HepG2 (cell line): Measurements from ENCODE around the gene NUCB1. TPM values are rescaled to one million over a fixed set of nuclear protein-coding genes. Genes with fewer than 3 reads are reported as not detected.

Source experiments
- AHDC1 ChIP-seq: sonication (generic); formaldehyde crosslinking; IDR thresholded peaks from 2 replicates; pipeline ENCODE4 v1.5.1; 2020; ENCODE audit warnings: mild to moderate bottlenecking, missing genetic modification reagents, borderline replicate concordance
- CEBPZ ChIP-seq: IDR thresholded peaks from 2 replicates; pipeline ENCODE4 v1.6.1; 2012; ENCODE audit warnings: low read length, improper control_type of control experiment
- HHEX ChIP-seq: IDR thresholded peaks from 2 replicates; pipeline ENCODE4 v1.6.1; 2016; ENCODE audit warnings: control low read depth
- HINFP ChIP-seq: sonication (generic); formaldehyde crosslinking; IDR thresholded peaks from 2 replicates; pipeline ENCODE4 v1.4.0; 2020; ENCODE audit warnings: low read depth, mild to moderate bottlenecking, missing genetic modification reagents
- HNRNPL ChIP-seq: fragments of 200-400 bp; formaldehyde crosslinking; IDR thresholded peaks from 2 replicates; pipeline ENCODE4 v1.6.1; 2017; ENCODE audit warnings: mild to moderate bottlenecking, low read depth, low read length
- MAZ ChIP-seq, 2 experiments: sonication (generic) in 1 of 2; formaldehyde crosslinking in 1 of 2; IDR thresholded peaks; 2 replicates each; pipeline versions ENCODE4 v1.5.0 to v1.6.1; 2012 to 2020; ENCODE audit warnings: low read depth in 2 of 2, mild to moderate bottlenecking in 2 of 2, borderline replicate concordance in 1 of 2, improper control_type of control experiment in 1 of 2, low read length in 1 of 2, missing genetic modification reagents in 1 of 2, moderate library complexity in 1 of 2
- SP2 ChIP-seq: sonication (generic); formaldehyde crosslinking; IDR thresholded peaks from 2 replicates; pipeline ENCODE4 v1.5.1; 2020; ENCODE audit warnings: mild to moderate bottlenecking, missing genetic modification reagents
- TARDBP ChIP-seq: sonication (generic); formaldehyde crosslinking; IDR thresholded peaks from 2 replicates; pipeline ENCODE4 v1.8.0; 2022; ENCODE audit warnings: mild to moderate bottlenecking, missing genetic modification reagents
- ZNF280B ChIP-seq: sonication (generic); formaldehyde crosslinking; IDR thresholded peaks from 2 replicates; pipeline ENCODE4 v1.5.0; 2020; ENCODE audit warnings: missing genetic modification reagents, mild to moderate bottlenecking, borderline replicate concordance
- ZNF354B ChIP-seq: sonication (generic); formaldehyde crosslinking; IDR thresholded peaks from 2 replicates; pipeline ENCODE4 v1.8.0; 2022; ENCODE audit warnings: mild to moderate bottlenecking, missing genetic modification reagents
- ZNF496 ChIP-seq: sonication (generic); formaldehyde crosslinking; IDR thresholded peaks from 2 replicates; pipeline ENCODE4 v1.8.1; 2023; ENCODE audit warnings: mild to moderate bottlenecking, moderate library complexity, missing genetic modification reagents; ENCODE audit not compliant: insufficient replicate concordance
- ZNF616 ChIP-seq: sonication (generic); formaldehyde crosslinking; IDR thresholded peaks from 2 replicates; pipeline ENCODE4 v1.5.0; 2020; ENCODE audit warnings: low read depth, mild to moderate bottlenecking, missing genetic modification reagents
- ZNF781 ChIP-seq: sonication (generic); formaldehyde crosslinking; IDR thresholded peaks from 2 replicates; pipeline ENCODE4 v1.5.1; 2020; ENCODE audit warnings: borderline replicate concordance, mild to moderate bottlenecking, missing genetic modification reagents; ENCODE audit errors: not compliant biosample characterization
- ZNF816 ChIP-seq: sonication (generic); formaldehyde crosslinking; IDR thresholded peaks from 2 replicates; pipeline ENCODE4 v1.8.0; 2022; ENCODE audit warnings: missing genetic modification reagents, mild to moderate bottlenecking, borderline replicate concordance
- polyA plus RNA-seq, 8 experiments: library from polyadenylated mRNA; depleted of rRNA in 3 of 8; stranded (reverse) in 7 of 8; unstranded in 1 of 8; fragments of >200 nt; fragmentation: Illumina TruSeq in 4 of 8; extraction: Trizol in 4 of 8; gene quantifications; 2 replicates each; pipeline versions ENCODE4 v1.2.1 to v1.2.3, GENCODE V29; 2011 to 2016; ENCODE audit warnings: low read depth in 4 of 8, missing spikeins in 1 of 8, mixed read lengths in 1 of 8; ENCODE audit not compliant: insufficient read depth in 1 of 8
- total RNA-seq, 5 experiments: library from RNA; depleted of rRNA; stranded (reverse); fragments of >200 nt; fragmentation: Illumina TruSeq; extraction: Trizol; gene quantifications; 2 replicates each; pipeline ENCODE4 v1.2.3, GENCODE V29; 2016; ENCODE audit warnings: low read depth in 1 of 5

The NUCB1 gene
- total and polyA plus RNA-seq, 2 of the 13 experiments (the other 11 are each of a cell fraction or from before 2014, with no cell fraction given), result 82.3 to 106 TPM

- TF ChIP-seq MAZ (IDR thresholded peaks at IDR 0.05; ENCODE audit: borderline replicate concordance, low read depth, low read length) (peak; percentile 84), MAZ (CRISPR knock-in tag; IDR thresholded peaks at IDR 0.05; ENCODE audit: low read depth) (peak; percentile 92), AHDC1 (no peak), HINFP (CRISPR knock-in tag) (no peak), ZNF781 (CRISPR knock-in tag) (peak; percentile 20), HHEX (CRISPR knock-in tag) (no peak), ZNF616 (CRISPR knock-in tag) (peak; percentile 83; the same call in 1 of the 2 replicates), SP2 (CRISPR knock-in tag) (0 out of 2 replicates have a peak, but pooled peaks have one; percentile 29), ZNF816 (CRISPR knock-in tag) (no peak), ZNF354B (CRISPR knock-in tag) (peak; percentile 62; the same call in 1 of the 2 replicates), CEBPZ (no peak), TARDBP (peak; percentile 91), ZNF280B (CRISPR knock-in tag) (no peak), HNRNPL (peak; percentile 82; the same call in 1 of the 2 replicates), ZNF496 (CRISPR knock-in tag) (no peak)
These were observed 63.5 kb downstream of the NUCB1 start (continued) for GRCh38 chr19:48963371-48964204.
